BJ (cell line): ENCODE results near the gene YBEY. TPM values are rescaled to one million over a fixed set of nuclear protein-coding genes. Genes with fewer than 3 reads are reported as not detected.
"Not testable (repeated sequence)": the region's sequence is repeated elsewhere in the genome, so short reads cannot be mapped to it uniquely, and the experiment has no call there.

Experiments used
- CTCF ChIA-PET: fragments of 350-600 bp; formaldehyde crosslinking; extraction: SDS; loops from one replicate; lab custom pipeline; 2021; ENCODE audit warnings: antibody characterized with exemption, inconsistent platforms; lab: Yijun Ruan, JAX
- POLR2A ChIA-PET: fragments of 300-600 bp; sonication (Branson Sonifier 250); formaldehyde crosslinking; extraction: SDS; loops from one replicate; lab custom pipeline; 2021; ENCODE audit warnings: antibody characterized with exemption; lab: Charles Lee
- DNase-seq: peaks from one replicate; pipeline ENCODE4 v3.0.0-alpha.2; 2011; ENCODE audit warnings: low read depth
- H3K27me3 ChIP-seq: 2 replicates; pipeline ENCODE4 v1.6.0; 2011; ENCODE audit warnings: low read length; ENCODE audit not compliant: control insufficient read depth, insufficient read depth
- H3K36me3 ChIP-seq: 2 replicates; pipeline ENCODE4 v1.5.1; 2011; ENCODE audit warnings: low read length; ENCODE audit not compliant: control insufficient read depth, insufficient read depth
- H3K4me3 ChIP-seq: 2 replicates; pipeline ENCODE4 v1.5.1; 2011; ENCODE audit warnings: low read depth, mild to moderate bottlenecking, control low read depth, low read length
- CTCF ChIP-seq: IDR thresholded peaks from 2 replicates; pipeline ENCODE4 v1.5.1; 2011; ENCODE audit warnings: low read depth, mild to moderate bottlenecking, control low read depth, inconsistent platforms, low read length, moderate library complexity; ENCODE audit not compliant: insufficient read depth
- polyA minus RNA-seq: library from RNA; depleted of rRNA, polyadenylated mRNA; stranded (reverse); fragments of >200 nt; gene quantifications from 2 replicates; pipeline ENCODE4 v1.2.3, GENCODE V29; 2011; rRNA and poly(A)+ RNA removed
- polyA plus RNA-seq: library from polyadenylated mRNA; depleted of rRNA; stranded (reverse); fragments of >200 nt; gene quantifications from 2 replicates; pipeline ENCODE4 v1.2.3, GENCODE V29; 2011; rRNA removed

Gene YBEY
- polyA plus RNA-seq (15.8 and 22.7 TPM in 2 replicates), polyA minus RNA-seq (3.5 and 4.5 TPM in 2 replicates)

DNA sequence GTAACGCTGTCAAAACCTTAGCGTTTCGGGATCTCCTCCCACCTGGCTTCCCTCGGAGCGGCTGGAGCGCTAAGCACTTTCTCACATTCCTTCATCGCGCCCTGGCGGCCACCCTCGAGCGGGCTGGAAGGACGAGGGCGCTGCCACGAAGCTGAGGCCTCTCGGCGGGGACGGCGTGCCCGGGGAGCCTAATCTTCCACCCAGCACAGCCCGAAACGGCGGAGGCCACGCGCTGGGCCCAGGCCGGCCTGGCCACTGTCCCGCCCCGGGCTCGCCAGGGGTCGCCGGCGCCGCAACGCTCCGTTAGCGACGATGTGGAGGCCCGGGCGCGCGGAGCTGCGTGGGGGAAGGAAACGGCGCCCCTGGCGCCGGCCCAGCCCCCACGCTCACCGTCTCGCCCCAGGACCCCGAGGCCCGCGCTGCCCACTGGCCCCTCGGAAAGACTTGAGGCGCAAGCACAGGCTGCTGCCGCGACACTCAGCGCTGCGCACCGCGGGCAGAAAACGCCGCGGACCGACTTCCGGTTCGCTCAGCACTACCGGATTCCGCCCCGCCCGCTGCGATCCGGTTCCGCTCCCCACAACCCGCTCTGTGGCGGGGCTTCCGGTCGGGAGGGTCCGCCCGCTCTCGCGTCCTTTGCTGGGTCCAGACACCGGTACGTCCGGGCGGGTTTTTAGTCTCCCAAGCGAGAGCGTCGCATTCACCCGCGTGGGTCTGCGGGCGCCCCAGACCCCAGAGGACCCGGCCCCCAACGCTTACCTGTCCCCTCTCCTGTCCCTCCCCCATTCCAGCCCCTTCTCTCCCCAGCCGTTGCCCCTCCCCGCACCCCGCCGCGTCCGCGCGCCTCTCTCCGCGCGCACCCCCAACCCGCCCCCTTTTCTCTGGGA is at the start of gene YBEY:
YBEY (plus strand) TSS at position 582 of the 887 bp plus-strand sequence. CDS start 572 bp downstream, outside the sequence.
- CTCF ChIA-PET, result interaction anchor here (1.4 to 1.7 kb wide), 3 partner anchors 9 to 52 kb away, joined by 3 to 5 read pairs (median 4); no protein-coding TSS in a partner anchor
- POLR2A ChIA-PET, result no interaction called here
- Histone ChIP-seq H3K4me3 (peak within 1 kb of the TSS; percentile 87), H3K36me3 (peaks cover 2% of the 10 kb centered on the region), H3K27me3 (no peaks in the 10 kb centered on the region)
- peak; percentile 44 for DNase-seq
- peak; percentile 50 for TF ChIP-seq CTCF

DNA sequence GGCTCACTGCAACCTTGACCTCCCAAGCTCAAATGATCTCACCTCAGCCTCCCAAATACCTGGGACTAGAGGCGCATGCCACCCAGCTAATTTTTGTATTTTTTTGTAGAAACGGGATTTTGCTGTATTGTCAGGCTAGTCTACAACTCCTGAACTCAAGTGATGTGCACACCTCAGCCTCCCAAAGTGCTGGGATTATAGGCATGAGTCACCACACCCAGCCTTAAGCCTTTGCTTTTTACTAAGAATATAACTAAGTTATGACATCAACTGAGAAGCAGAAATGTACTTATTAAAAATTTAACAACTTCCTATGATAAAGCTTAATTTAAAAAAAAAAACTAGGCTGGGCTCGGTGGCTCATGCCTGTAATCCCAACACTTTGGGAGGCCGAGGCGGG is 48.7 kb upstream of the YBEY start:
- no peak for DNase-seq
- TF ChIP-seq CTCF, result no peak
- ChIA-PET POLR2A (no interaction called here), CTCF (no interaction called here)
- Histone ChIP-seq H3K4me3 (no peak overlapping the region), H3K27me3 (no peaks in the 10 kb centered on the region), H3K36me3 (peaks cover 21% of the 10 kb centered on the region)

- TF ChIP-seq CTCF, result no peak
- H3K4me3 ChIP-seq, result no peak overlapping the region
- DNase-seq, result no peak
- H3K36me3 ChIP-seq, result peaks cover 35% of the 10 kb centered on the region
- ChIA-PET CTCF (interaction anchor here (0.9 to 1.1 kb wide), 2 partner anchors 10 to 266 kb away, joined by 3 read pairs; no protein-coding TSS in a partner anchor), POLR2A (no interaction called here)
- H3K27me3 ChIP-seq, result no peaks in the 10 kb centered on the region
Measured at GRCh38 chr21:46239817-46240325, 46.3 kb upstream of the YBEY start.

GRCh38 chr21:46241577-46241976 is 44.6 kb upstream of the YBEY start:
- POLR2A ChIA-PET, CTCF ChIA-PET: not testable (repeated sequence)
- peaks cover 41% of the 10 kb centered on the region for H3K36me3 ChIP-seq

GRCh38 chr21:46243325-46243724 is 42.8 kb upstream of the YBEY start:
- no peak for DNase-seq
- Histone ChIP-seq H3K4me3 (no peak overlapping the region), H3K36me3 (peaks cover 46% of the 10 kb centered on the region), H3K27me3 (no peaks in the 10 kb centered on the region)
- TF ChIP-seq CTCF, result no peak
- CTCF ChIA-PET, result interaction anchor here (0.9 kb wide), 1 partner anchor 27 kb away, joined by 3 read pairs; no protein-coding TSS in a partner anchor
- POLR2A ChIA-PET, result no interaction called here

More at GRCh38 chr21:46241577-46241976, 44.6 kb upstream of the YBEY start:
- not testable (repeated sequence) for H3K27me3 ChIP-seq, H3K4me3 ChIP-seq, DNase-seq
